ENCODE results near the gene TTF1. TPM values are rescaled to one million over a fixed set of nuclear protein-coding genes. Genes with fewer than 3 reads are reported as not detected.

TTF1 gene
- total RNA-seq, 4 donors from 2014 or later, result 9.3 to 12.2 (median 10.7) TPM

DNA sequence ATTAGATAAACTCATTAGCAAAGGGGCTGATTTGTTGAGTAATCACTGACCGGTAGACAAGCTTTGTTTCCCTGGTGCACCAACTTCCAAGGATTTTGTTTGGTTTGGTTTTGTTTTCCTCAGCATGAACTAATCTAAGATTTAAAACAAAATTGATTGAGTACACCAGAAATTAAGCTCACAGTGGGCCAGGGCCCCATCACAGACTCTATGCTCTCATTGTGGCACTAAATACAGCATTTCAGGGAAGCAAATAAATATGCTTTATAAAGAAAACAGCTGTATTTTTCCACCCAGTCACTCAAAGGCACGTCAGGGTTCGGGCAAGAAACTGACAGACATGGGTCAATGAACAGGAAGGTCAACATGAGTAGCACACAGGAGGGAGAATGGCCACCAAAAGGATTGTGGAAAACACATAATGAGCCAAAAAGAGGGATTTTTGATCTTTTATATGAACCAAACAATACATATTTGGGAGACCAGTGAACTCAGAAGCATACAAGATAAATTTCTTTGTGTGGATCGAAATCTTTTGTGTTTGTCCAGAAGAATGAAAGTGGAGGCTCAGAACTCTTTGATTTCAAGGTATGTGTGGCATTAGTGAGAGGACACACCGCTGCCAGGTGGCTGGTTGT lies 12.2 kb upstream of the TTF1 start:
- intact Hi-C loops (cut with DNase I; ENCODE audit: low total_unique reads), result no loop called here
- no peak for TF ChIP-seq POLR2A (IDR thresholded peaks at IDR 0.05)
- TF ChIP-seq, protein P1, sequence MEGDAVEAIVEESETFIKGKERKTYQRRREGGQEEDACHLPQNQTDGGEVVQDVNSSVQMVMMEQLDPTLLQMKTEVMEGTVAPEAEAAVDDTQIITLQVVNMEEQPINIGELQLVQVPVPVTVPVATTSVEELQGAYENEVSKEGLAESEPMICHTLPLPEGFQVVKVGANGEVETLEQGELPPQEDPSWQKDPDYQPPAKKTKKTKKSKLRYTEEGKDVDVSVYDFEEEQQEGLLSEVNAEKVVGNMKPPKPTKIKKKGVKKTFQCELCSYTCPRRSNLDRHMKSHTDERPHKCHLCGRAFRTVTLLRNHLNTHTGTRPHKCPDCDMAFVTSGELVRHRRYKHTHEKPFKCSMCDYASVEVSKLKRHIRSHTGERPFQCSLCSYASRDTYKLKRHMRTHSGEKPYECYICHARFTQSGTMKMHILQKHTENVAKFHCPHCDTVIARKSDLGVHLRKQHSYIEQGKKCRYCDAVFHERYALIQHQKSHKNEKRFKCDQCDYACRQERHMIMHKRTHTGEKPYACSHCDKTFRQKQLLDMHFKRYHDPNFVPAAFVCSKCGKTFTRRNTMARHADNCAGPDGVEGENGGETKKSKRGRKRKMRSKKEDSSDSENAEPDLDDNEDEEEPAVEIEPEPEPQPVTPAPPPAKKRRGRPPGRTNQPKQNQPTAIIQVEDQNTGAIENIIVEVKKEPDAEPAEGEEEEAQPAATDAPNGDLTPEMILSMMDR (IDR thresholded peaks at IDR 0.05), result no peak
- no peak overlapping the region for H3K4me3 ChIP-seq (ENCODE audit: low read depth, poor library complexity, severe bottlenecking)
- 72 to 73% methylated on average over 5 of the region's 5 CpGs for WGBS, 2 donors
- no peak for DNase-seq (ENCODE audit: low spot score in 2 of 2)

DNA sequence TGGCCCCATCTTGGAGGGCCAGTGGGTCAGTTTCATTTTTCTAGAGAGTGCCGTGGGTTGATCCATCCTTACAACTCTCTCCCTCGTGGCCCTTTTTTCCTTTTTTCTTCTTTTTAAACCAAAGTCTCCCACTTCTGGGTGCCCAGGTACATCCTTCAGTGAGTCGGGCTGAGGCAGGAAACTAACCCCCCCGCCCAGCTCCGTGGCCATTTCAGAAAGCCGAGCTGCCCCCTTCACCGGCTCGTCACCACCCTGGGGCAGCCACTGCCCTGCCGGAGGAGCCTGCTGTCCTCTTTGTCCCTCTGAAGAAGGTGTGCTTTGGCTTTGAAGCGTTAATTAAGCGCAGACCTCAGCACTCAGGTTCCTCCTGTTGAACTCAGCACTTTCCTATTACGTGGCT lies 8.5 kb upstream of the TTF1 start:
- TF ChIP-seq, protein P1 (IDR thresholded peaks at IDR 0.05), result no peak
- TF ChIP-seq POLR2A (IDR thresholded peaks at IDR 0.05), result no peak
- 19 to 26% methylated on average over 12 of the region's 12 CpGs for WGBS, 2 donors
- DNase-seq (ENCODE audit: low spot score in 2 of 2), result no peak
- intact Hi-C loops (cut with DNase I; ENCODE audit: low total_unique reads), result no loop called here
- H3K4me3 ChIP-seq (ENCODE audit: low read depth, poor library complexity, severe bottlenecking), result no peak overlapping the region

DNA sequence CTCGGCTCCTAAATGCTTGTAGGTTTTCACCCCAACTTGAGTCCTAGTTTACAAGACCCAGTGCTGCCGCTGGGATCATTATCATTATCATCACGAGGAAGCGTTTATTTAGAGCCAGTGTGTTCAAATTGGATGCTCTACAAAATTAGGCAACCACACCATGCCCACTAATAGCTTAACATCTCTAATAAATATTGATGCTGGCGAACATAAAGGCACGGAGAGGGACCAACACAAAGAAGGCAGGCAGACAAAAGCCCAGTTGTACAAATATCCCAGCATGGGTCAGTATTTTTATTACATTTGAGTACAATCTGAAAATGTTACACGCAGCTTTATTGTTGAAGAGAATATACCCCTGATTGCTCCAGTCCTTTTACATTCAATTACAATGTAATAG lies 8.1 kb upstream of the TTF1 start:
- intact Hi-C loops (cut with DNase I; ENCODE audit: low total_unique reads), result no loop called here
- H3K4me3 ChIP-seq (ENCODE audit: low read depth, poor library complexity, severe bottlenecking), result no peak overlapping the region
- TF ChIP-seq, protein P1 (IDR thresholded peaks at IDR 0.05), result no peak
- TF ChIP-seq POLR2A (IDR thresholded peaks at IDR 0.05), result no peak
- 56 to 60% methylated on average over 7 of the region's 7 CpGs for WGBS, 2 donors
- DNase-seq (ENCODE audit: low spot score in 2 of 2), result no peak

DNA sequence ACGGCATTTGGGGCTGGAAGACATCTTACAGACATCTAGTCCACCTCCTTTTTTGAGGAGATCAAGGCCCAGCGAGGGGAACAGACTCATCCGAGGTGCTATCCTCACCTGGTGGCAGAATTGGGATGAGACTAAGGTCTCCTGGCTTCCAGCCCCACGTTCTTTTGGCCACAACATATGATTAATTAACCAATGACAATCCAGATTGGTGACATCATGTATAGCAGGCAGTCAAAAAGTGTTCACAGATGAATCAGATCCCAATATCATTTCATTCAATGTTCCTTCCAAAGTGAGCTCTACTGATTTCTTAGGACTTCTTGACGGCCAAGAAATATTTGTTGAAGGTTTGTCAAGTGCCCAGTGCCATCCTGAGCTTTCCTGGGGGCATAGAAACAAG lies 7.3 kb upstream of the TTF1 start:
- intact Hi-C loops (cut with DNase I; ENCODE audit: low total_unique reads), result no loop called here

DNA sequence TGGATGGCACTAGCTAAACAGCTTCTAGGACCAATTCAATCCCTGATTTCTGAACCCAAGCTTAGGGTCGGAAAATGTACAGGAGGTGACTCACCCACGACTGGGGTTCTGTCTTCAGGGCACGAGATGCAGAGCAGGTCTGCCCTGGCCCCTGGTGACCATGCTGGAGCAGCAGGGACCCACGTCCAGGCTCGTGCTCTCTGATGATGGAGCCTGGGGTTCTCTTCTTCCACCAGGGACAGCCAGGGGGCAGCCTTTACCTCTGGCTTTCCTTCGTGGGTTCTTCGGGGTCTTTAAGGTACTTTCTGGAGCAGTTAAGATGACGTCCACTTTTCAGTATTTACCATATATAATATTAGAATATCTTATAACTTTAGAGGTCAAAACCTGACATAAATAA lies 5.4 kb upstream of the TTF1 start:
- intact Hi-C loops (cut with DNase I; ENCODE audit: low total_unique reads), result no loop called here
- DNase-seq (ENCODE audit: low spot score in 2 of 2), result no peak
- no peak overlapping the region for H3K4me3 ChIP-seq (ENCODE audit: low read depth, poor library complexity, severe bottlenecking)
- no peak for TF ChIP-seq POLR2A (IDR thresholded peaks at IDR 0.05)
- TF ChIP-seq, protein P1 (IDR thresholded peaks at IDR 0.05), result no peak
- WGBS, 2 donors, result 15 to 17% methylated on average over 8 of the region's 8 CpGs

More for the DNA sequence above, 7.3 kb upstream of the TTF1 start:
- H3K4me3 ChIP-seq (ENCODE audit: low read depth, poor library complexity, severe bottlenecking), result no peak overlapping the region
- 51 to 60% methylated on average over 5 of the region's 5 CpGs for WGBS, 2 donors
- no peak for TF ChIP-seq POLR2A (IDR thresholded peaks at IDR 0.05)
- TF ChIP-seq, protein P1 (IDR thresholded peaks at IDR 0.05), result no peak
- DNase-seq (ENCODE audit: low spot score in 2 of 2), result no peak

DNA sequence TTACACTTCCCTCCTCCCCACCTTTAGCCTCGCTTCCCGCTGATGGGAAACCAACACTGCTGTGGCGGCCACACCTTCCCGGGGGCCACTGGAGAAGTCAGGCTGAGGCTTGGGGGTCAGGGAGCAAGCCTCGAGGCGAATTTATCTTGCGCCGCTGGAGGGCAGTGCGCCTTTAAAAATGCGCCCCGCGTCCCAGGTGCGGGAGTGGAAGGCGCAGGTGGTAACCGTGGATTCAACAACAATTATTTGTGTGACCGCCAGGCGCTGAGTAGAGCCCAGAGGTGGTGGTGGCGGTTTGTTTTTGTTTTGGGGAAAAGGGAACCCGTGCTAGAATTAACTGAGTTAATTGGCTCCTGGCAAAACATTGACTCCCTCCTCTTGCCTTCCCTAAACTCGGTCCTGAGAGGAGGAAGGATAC lies 4.5 kb upstream of the TTF1 start:
- DNase-seq (ENCODE audit: low spot score in 2 of 2), result no peak
- no peak overlapping the region for H3K4me3 ChIP-seq (ENCODE audit: low read depth, poor library complexity, severe bottlenecking)
- intact Hi-C loops (cut with DNase I; ENCODE audit: low total_unique reads), result no loop called here
- TF ChIP-seq POLR2A (IDR thresholded peaks at IDR 0.05), result no peak
- TF ChIP-seq, protein P1 (IDR thresholded peaks at IDR 0.05), result no peak
- WGBS, 2 donors, result 2% methylated on average over 20 of the region's 20 CpGs

Data from lower leg skin (tissue), 4 donors.